Inflammatory macrophage treated with lipopolysaccharide for 1 hour (primary cell): ENCODE measurements around the gene SSB.
"Not testable (repeated sequence)": the region's sequence is repeated elsewhere in the genome, so short reads cannot be mapped to it uniquely, and the experiment has no call there.

Source experiments
- DNase-seq, 2 donors: peaks; one replicate each; pipeline ENCODE4 v3.0.0-alpha.2; 2020 to 2022

The SSB gene

GRCh38 chr2:169838743-169839489, 40.2 kb downstream of the SSB start:
- DNase-seq, result no peak

DNA sequence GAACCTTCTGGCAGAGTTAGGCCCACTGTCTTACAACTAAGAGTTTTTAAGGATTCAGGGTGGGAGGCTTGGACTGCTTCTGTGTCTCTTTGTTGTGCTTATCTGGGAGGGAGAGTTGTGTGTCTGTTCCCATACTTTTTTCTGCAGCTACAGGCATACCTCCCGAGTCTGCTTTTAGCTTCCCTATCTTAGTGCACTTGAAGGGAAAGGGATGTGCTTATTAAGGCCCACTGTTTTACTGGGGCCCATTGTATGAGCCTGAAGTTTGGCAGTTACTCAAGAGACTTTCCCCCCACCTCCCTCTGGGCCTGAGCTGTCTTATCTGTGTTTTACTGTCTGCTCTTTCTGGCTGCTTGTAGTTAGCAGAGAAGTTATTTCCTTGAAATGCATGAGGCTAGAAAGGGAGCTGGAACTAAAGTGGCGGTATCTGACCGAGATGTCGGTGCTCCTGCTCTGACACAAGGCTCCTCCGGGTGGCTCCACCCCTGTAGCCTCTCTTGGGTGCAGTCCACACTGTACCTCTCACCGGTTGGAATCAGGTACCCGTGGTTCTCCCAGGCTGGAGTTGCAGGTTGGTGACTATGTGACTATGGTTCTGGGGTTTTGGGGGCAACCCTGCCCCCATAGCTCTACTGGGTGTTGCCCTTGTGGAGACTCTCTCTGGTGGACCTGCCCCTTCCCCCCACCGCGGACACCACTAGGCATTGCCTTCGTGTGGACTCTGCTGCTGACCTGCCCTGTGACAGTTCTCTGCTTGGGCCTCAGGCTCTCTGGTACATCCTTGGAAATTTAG, 41.5 kb downstream of the SSB start:
- DNase-seq, result no peak

- DNase-seq, result no peak
Measured at GRCh38 chr2:169840747-169841142, 42.1 kb downstream of the SSB start.

DNA sequence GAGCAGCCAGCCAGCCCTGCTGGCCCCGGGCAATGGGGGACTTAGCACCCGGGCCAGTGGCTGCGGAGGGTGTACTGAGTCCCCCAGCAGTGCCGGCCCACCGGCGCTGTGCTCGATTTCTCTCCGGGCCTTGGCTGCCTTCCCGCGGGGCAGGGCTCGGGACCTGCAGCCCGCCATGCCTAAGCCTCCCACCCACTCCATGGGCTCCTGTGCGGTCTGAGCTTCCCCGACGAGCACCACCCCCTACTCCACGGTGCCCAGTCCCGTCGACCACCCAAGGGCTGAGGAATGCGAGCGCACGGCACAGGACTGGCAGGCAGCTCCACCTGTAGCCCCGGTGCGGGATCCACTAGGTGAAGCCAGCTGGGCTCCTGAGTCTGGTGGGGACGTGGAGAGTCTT, 43.0 kb downstream of the SSB start:
- not testable (repeated sequence) for DNase-seq

- no peak for DNase-seq
Measured at GRCh38 chr2:169845016-169845415, 46.3 kb downstream of the SSB start.

GRCh38 chr2:169848959-169849693, 50.5 kb downstream of the SSB start:
- not testable (repeated sequence) for DNase-seq

DNA sequence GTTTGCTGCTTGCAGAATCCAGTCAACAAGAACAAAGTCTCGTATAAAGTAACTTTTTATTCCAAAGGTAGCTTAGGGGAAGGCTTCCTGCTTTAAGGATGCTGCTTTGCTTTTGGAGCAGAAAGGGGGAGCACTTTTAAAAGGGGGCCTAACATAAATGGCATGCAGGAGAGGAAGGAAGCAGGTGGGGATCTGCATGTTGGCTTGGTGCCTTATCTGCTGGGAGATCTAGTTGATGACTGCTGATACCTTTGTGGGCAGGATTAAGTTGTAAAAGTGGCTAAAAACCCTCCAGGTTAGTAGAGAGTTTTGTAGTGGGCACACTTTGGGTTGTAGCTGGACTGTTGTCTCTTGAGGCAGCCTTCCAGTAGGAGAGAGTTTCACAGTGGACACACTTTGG, 51.0 kb downstream of the SSB start:
- DNase-seq, result no peak

DNA sequence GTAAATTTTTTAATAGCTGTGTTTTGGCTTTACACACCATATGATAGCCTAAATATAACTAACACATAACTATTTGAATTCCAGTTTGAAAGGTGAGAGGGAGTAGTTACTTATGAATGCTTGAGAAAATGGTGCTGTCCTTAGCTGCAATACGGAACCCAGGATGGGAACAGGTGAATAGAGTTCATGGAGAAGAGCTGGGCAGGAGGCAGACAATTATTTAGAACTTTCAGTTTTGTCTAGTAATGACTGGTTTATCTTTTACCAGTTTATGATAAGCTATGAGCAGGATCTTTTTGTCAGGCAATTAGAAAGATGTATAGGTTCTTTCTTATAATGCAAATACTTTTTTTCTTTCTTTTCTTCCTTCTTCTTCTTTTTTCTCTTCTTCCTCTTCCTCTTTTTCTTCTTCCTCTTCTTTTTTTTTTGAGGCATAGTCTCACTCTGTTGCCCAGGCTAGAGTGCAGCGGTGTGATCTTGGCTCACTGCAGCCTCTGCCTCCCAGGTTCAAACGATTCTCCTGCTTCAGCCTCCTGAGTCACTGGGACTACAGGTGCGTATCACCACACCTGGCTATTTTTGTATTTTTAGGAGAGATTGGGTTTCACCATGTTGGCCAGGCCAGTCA, 54.5 kb downstream of the SSB start:
- DNase-seq, result no peak

DNA sequence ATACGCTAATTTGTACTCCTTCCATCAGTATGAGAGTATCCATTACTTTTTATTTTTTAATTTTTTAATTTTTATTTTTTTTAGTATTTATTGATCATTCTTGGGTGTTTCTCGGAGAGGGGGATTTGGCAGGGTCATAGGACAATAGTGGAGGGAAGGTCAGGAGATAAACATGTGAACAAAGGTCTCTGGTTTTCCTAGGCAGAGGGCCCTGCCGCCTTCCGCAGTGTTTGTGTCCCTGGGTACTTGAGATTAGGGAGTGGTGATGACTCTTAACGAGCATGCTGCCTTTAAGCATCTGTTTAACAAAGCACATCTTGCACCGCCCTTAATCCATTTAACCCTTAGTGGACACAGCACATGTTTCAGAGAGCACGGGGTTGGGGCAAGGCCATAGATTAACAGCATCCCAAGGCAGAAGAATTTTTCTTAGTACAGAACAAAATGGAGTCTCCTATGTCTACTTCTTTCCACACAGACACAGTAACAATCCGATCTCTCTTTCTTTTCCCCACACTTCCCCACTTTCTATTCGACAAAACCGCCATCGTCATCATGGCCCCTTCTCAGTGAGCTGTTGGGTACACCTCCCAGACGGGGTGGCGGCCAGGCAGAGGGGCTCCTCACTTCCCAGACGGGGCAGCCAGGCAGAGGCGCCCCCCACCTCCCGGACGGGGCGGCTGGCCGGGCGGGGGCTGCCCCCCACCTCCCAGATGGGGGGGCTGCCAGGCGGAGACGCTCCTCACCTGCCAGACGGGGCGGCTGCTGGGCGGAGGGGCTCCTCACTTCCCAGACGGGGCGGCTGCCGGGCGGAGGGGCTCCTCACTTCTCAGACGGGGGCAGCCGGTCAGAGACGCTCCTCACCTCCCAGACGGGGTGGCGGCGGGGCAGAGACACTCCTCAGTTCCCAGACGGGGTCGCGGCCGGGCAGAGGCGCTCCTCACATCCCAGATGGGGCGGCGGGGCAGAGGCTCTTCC, 56.9 kb downstream of the SSB start:
- DNase-seq, result not testable (repeated sequence)

GRCh38 chr2:169859423-169859822, 60.8 kb downstream of the SSB start:
- DNase-seq, result no peak

DNA sequence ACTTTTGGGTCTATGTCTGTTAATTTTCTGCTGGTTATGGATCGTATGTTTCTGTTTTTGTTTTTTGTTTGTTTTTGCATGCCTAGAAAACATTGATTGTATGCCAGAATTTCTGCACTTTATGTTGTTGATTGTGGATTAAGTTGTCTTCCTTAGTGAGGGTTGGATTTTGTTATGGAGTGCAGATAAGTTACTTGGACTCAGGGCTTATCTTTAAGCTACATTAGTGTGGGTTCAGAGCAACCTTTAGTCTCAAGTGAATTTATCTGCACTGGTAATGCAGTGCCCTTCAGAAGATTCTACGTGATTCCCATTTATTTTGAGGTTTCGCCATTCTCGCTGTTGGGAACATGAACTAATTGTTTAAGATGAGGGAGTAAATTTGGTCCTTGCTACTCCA, 61.5 kb downstream of the SSB start:
- no peak for DNase-seq
